Transverse colon (tissue), 4 donors: ENCODE measurements around the gene SCRN2. TPM values are rescaled to one million over a fixed set of nuclear protein-coding genes. Genes with fewer than 3 reads are reported as not detected.

Source experiments
- DNase-seq: peaks from one replicate; pipeline ENCODE4 v3.0.0-alpha.2; 2019
- H3K27ac ChIP-seq, 4 donors: fragments of 200-600 bp; sonication (generic); 2 replicates each; pipeline ENCODE4 v1.5.1; 2016 to 2018; ENCODE audit warnings: inconsistent platforms in 4 of 4
- H3K27me3 ChIP-seq: fragments of 200-600 bp; sonication (generic); 2 replicates; pipeline ENCODE4 v1.5.1; 2017; ENCODE audit warnings: inconsistent platforms
- H3K36me3 ChIP-seq, 4 donors: fragments of 200-600 bp; sonication (generic); 2 replicates each; pipeline ENCODE4 v1.5.1; 2017 to 2019; ENCODE audit warnings: inconsistent platforms in 4 of 4
- H3K4me1 ChIP-seq, 4 donors: fragments of 200-600 bp; sonication (generic); 2 replicates each; pipeline ENCODE4 v1.5.1; 2017 to 2020; ENCODE audit warnings: inconsistent platforms in 4 of 4
- H3K4me3 ChIP-seq, 4 donors: fragments of 200-600 bp; sonication (generic); 1 replicate in 1 of 4; 2 replicates in 3 of 4; pipeline versions ENCODE4 v1.5.1 to v1.6.1; 2017 to 2019; ENCODE audit warnings: inconsistent platforms in 4 of 4
- H3K9me3 ChIP-seq, 2 donors: fragments of 200-600 bp; sonication (generic); 2 replicates each; pipeline ENCODE4 v1.5.1; 2017 to 2019; ENCODE audit warnings: inconsistent platforms in 2 of 2
- CTCF ChIP-seq, 5 experiments: fragments of 200-600 bp in 3 of 5; fragments of 450-650 bp in 2 of 5; sonication (generic) in 3 of 5; IDR thresholded peaks; 1 replicate in 2 of 5; 2 replicates in 3 of 5; pipeline ENCODE4 v1.5.1; 2016 to 2017; ENCODE audit warnings: antibody characterized with exemption in 5 of 5, inconsistent platforms in 3 of 5, mild to moderate bottlenecking in 2 of 5, moderate library complexity in 1 of 5
- EP300 ChIP-seq: sonication (generic); formaldehyde crosslinking; IDR thresholded peaks from one replicate; pipeline ENCODE4 v1.6.1; 2017; ENCODE audit warnings: antibody characterized with exemption, low read depth
- POLR2A ChIP-seq: fragments of 450-650 bp; IDR thresholded peaks from one replicate; pipeline ENCODE4 v1.6.1; 2016; ENCODE audit warnings: antibody characterized with exemption, mild to moderate bottlenecking, moderate library complexity
- POLR2AphosphoS5 ChIP-seq, 3 donors: sonication (generic); formaldehyde crosslinking; IDR thresholded peaks; one replicate each; pipeline ENCODE4 v1.6.1; 2016; ENCODE audit warnings: antibody characterized with exemption in 3 of 3
- WGBS, 2 donors: methylation state at CpG; one replicate each; pipeline ENCODE4 v1.1.5; 2018; ENCODE audit warnings: low coverage in 1 of 2; 5-methylcytosine and 5-hydroxymethylcytosine counted together
- in situ Hi-C, 4 donors: fragments of 200-750 bp; cut with MboI; loops; one replicate each; pipeline versions ENCODE4 v1.15.0 to v1.15.1; 2017; ENCODE audit warnings: low sequenced_read_pairs in 3 of 4, low pct_ligation_motif_present in 1 of 4, low pct_unique_long_range_greater_than_20kb in 1 of 4
- intact Hi-C: fragments of 100-400 bp; cut with DNase I; formaldehyde crosslinking; loops from one replicate; pipeline ENCODE4 v1.15.1; 2023; ENCODE audit warnings: low total_unique reads
- total RNA-seq, 4 donors: library from RNA; depleted of rRNA; stranded (reverse); fragments of >200 nt; gene quantifications; one replicate each; pipeline ENCODE4 v1.1.0, GENCODE V29; 2016

The SCRN2 gene
- total RNA-seq, 4 donors from 2014 or later = 37.8 to 164 (median 89.7) TPM

DNA sequence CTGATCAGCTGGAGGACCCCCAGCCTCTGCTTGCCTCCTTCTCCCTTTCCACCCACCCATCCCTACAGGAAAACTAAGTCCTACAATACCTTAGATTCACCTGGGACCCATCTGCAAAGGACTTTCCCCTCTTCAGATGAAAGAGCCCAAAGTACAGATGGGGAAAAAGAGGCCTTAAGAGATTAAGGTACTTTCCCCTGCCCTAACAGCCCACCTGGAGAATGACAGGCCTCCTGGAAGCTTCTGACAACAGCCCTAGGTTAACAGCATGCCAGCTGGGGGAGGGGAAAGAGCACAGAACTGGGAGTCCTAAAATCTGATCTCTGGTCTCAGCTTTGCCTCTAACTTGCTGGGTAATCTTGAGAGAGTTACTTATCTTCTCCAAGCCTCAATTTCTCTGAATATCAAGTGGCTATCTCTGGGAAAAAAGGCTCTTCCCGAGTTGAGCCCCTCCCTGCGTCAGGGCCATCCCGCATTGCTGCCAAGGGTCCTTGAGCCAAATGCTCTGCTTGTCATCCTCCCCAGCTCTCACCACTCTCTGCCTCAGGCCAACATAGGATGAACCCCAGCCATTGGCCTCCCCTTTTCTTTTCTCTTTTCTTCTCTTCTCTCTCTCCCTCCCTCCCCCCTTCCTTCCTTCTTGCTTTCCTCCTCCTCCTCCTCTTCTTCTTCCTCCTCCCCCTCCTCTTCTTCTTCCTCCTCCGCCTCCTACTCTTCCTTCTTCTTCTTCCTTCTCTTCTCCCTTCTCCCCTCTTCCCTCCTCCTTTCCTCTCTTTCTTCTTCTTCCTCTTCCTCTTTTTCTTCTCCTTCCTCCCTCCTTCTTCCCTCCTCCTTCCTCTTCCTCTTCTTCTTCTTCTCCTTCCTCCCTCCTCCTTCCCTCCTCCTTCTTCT, 32.4 kb upstream of the SCRN2 start:
- no peak overlapping the region for H3K27ac ChIP-seq
- H3K4me3 ChIP-seq = no peak overlapping the region
- intact Hi-C loops (no loop called here), in situ Hi-C loops (no loop called here)
- H3K27me3 ChIP-seq = peaks cover 72% of the 10 kb centered on the region
- no peaks in the 10 kb centered on the region for H3K4me1 ChIP-seq
- no peaks in the 10 kb centered on the region for H3K36me3 ChIP-seq
- TF ChIP-seq CTCF (IDR thresholded peaks at IDR 0.05) (no peak), POLR2AphosphoS5 (IDR thresholded peaks at IDR 0.05) (no peak), EP300 (no peak), POLR2A (no peak)
- 79 to 100% methylated on average over 1 to 4 of the region's 4 CpGs for WGBS, 2 donors
- DNase-seq = no peak
- no peaks in the 10 kb centered on the region for H3K9me3 ChIP-seq

GRCh38 chr17:47872651-47873161, 31.6 kb upstream of the SCRN2 start:
- no peak for TF ChIP-seq POLR2A
- TF ChIP-seq CTCF (IDR thresholded peaks at IDR 0.05) = no peak
- in situ Hi-C loops (no loop called here), intact Hi-C loops (no loop called here)
- H3K9me3 ChIP-seq = no peaks in the 10 kb centered on the region
- H3K4me3 ChIP-seq = no peak overlapping the region
- DNase-seq = no peak
- H3K27me3 ChIP-seq = peaks cover 71% of the 10 kb centered on the region
- H3K27ac ChIP-seq = no peak overlapping the region
- H3K4me1 ChIP-seq = no peaks in the 10 kb centered on the region
- H3K36me3 ChIP-seq = no peaks in the 10 kb centered on the region
- WGBS, 2 donors = 65 to 80% methylated on average over 2 to 9 of the region's 15 CpGs

GRCh38 chr17:47872019-47872650, 31.1 kb upstream of the SCRN2 start:
- WGBS, 2 donors = 62% methylated on average over 22 of the region's 29 CpGs; no CpG with 5 or more reads in 1 of the 2 donors
- H3K27me3 ChIP-seq = peaks cover 66% of the 10 kb centered on the region

GRCh38 chr17:47871048-47871447, 30.0 kb upstream of the SCRN2 start:
- peaks cover 66% of the 10 kb centered on the region for H3K27me3 ChIP-seq
- TF ChIP-seq POLR2A (no peak), CTCF (IDR thresholded peaks at IDR 0.05) (no peak)
- in situ Hi-C loops = no loop called here

More at GRCh38 chr17:47872019-47872650, 31.1 kb upstream of the SCRN2 start:
- TF ChIP-seq EP300 (no peak), POLR2AphosphoS5 (IDR thresholded peaks at IDR 0.05) (no peak)
- Histone ChIP-seq H3K36me3 (no peaks in the 10 kb centered on the region), H3K27ac (no peak overlapping the region), H3K9me3 (no peaks in the 10 kb centered on the region), H3K4me3 (no peak overlapping the region), H3K4me1 (no peaks in the 10 kb centered on the region)
- intact Hi-C loops (no loop called here), in situ Hi-C loops (no loop called here)
- DNase-seq = no peak

More at GRCh38 chr17:47871048-47871447, 30.0 kb upstream of the SCRN2 start:
- Histone ChIP-seq H3K4me3 (no peak overlapping the region), H3K27ac (no peak overlapping the region), H3K4me1 (no peaks in the 10 kb centered on the region), H3K36me3 (no peaks in the 10 kb centered on the region), H3K9me3 (no peaks in the 10 kb centered on the region)
- DNase-seq = no peak
- intact Hi-C loops = no loop called here
